WTC11 (cell line): Measurements from ENCODE around the gene ARSB. TPM values are rescaled to one million over a fixed set of nuclear protein-coding genes. Genes with fewer than 3 reads are reported as not detected.

ENCODE experiments used
- ATAC-seq: fragments of 200-7000 bp; cut with Tn5 transposase; 2 replicates; pipeline ENCODE4 v1.10.0; 2021; ENCODE audit warnings: mild to moderate bottlenecking, moderate library complexity
- CTCF ChIA-PET: fragments of 300-600 bp; sonication (Branson Sonifier 250); formaldehyde crosslinking; loops from one replicate; lab custom pipeline; 2021; ENCODE audit warnings: antibody characterized with exemption; lab: Charles Lee
- POLR2A ChIA-PET: fragments of 350-600 bp; sonication (Branson Sonifier 250); formaldehyde crosslinking; loops from one replicate; lab custom pipeline; 2021; ENCODE audit warnings: antibody characterized with exemption; lab: Charles Lee
- DNase-seq: peaks from one replicate; pipeline ENCODE4 v3.0.0; 2021; ENCODE audit warnings: low spot score
- H3K27ac Mint-ChIP-seq: 2 replicates; pipeline ENCODE4 v1.8.0; 2021; ENCODE audit warnings: mixed read lengths
- H3K27me3 Mint-ChIP-seq: 2 replicates; pipeline ENCODE4 v1.8.0; 2021; ENCODE audit warnings: low read depth, mild to moderate bottlenecking, moderate library complexity, mixed read lengths
- H3K36me3 Mint-ChIP-seq: 2 replicates; pipeline ENCODE4 v1.8.0; 2021; ENCODE audit warnings: mixed read lengths
- H3K4me1 Mint-ChIP-seq: 2 replicates; pipeline ENCODE4 v1.8.0; 2022; ENCODE audit warnings: mixed read lengths
- H3K4me3 Mint-ChIP-seq: 2 replicates; pipeline ENCODE4 v1.8.0; 2021; ENCODE audit warnings: mild to moderate bottlenecking, moderate library complexity, mixed read lengths
- H3K9me3 Mint-ChIP-seq: 2 replicates; pipeline ENCODE4 v1.8.0; 2021; ENCODE audit warnings: mixed read lengths
- EMX1 ChIP-seq: fragments of 250-450 bp; sonication (Bioruptor Pico); IDR thresholded peaks from 2 replicates; pipeline ENCODE4 v1.8.0; 2021; ENCODE audit warnings: mild to moderate bottlenecking
- JAZF1 ChIP-seq: fragments of 250-450 bp; sonication (Bioruptor Pico); IDR thresholded peaks from 2 replicates; pipeline ENCODE4 v1.9.0; 2021; ENCODE audit warnings: moderate library complexity, mild to moderate bottlenecking, inconsistent platforms
- KAT7 ChIP-seq: sonication (generic); formaldehyde crosslinking; IDR thresholded peaks from 2 replicates; pipeline ENCODE4 v1.8.1; 2023; ENCODE audit warnings: missing genetic modification reagents, mild to moderate bottlenecking, borderline replicate concordance
- MYBL2 ChIP-seq: sonication (generic); formaldehyde crosslinking; IDR thresholded peaks from 2 replicates; pipeline ENCODE4 v1.8.1; 2023; ENCODE audit warnings: mild to moderate bottlenecking, moderate library complexity, missing genetic modification reagents
- NFATC4 ChIP-seq: fragments of 250-450 bp; sonication (Bioruptor Pico); IDR thresholded peaks from 2 replicates; pipeline ENCODE4 v1.9.0; 2021; ENCODE audit warnings: mild to moderate bottlenecking
- NFE2L1 ChIP-seq: sonication (generic); formaldehyde crosslinking; IDR thresholded peaks from 2 replicates; pipeline ENCODE4 v1.8.1; 2023; ENCODE audit warnings: missing genetic modification reagents
- PRRX2 ChIP-seq: fragments of 250-450 bp; sonication (Bioruptor Pico); IDR thresholded peaks from 2 replicates; pipeline ENCODE4 v1.8.0; 2021; ENCODE audit warnings: mild to moderate bottlenecking
- SMAD4 ChIP-seq: sonication (generic); formaldehyde crosslinking; IDR thresholded peaks from 2 replicates; pipeline ENCODE4 v1.8.0; 2022; ENCODE audit warnings: mild to moderate bottlenecking, missing genetic modification reagents
- ZBTB21 ChIP-seq: sonication (generic); formaldehyde crosslinking; IDR thresholded peaks from 2 replicates; pipeline ENCODE4 v1.8.1; 2023; ENCODE audit warnings: mild to moderate bottlenecking, missing genetic modification reagents, borderline replicate concordance
- ZNF396 ChIP-seq: fragments of 250-450 bp; sonication (Bioruptor Pico); IDR thresholded peaks from 2 replicates; pipeline ENCODE4 v1.8.0; 2021; ENCODE audit warnings: mild to moderate bottlenecking, moderate library complexity, borderline replicate concordance
- ZNF423 ChIP-seq: fragments of 250-450 bp; sonication (Bioruptor Pico); IDR thresholded peaks from 2 replicates; pipeline ENCODE4 v2.1.2; 2022; ENCODE audit warnings: mild to moderate bottlenecking, moderate library complexity
- total RNA-seq: library from RNA; stranded (reverse); gene quantifications from 3 replicates; pipeline ENCODE4 v1.2.3, GENCODE V29; 2021
- TF ChIP-seq, protein P1 (sequence below): sonication (generic); formaldehyde crosslinking; IDR thresholded peaks from 2 replicates; pipeline ENCODE4 v1.8.1; 2023; ENCODE audit warnings: mild to moderate bottlenecking, missing genetic modification reagents
- TF ChIP-seq, protein P2 (sequence below): fragments of 250-450 bp; sonication (Bioruptor Pico); IDR thresholded peaks from 2 replicates; pipeline ENCODE4 v1.8.0; 2021; ENCODE audit warnings: mild to moderate bottlenecking
- TF ChIP-seq, protein P3 (sequence below): sonication (generic); formaldehyde crosslinking; IDR thresholded peaks from 2 replicates; pipeline ENCODE4 v1.8.1; 2022; ENCODE audit warnings: missing genetic modification reagents, borderline replicate concordance
- TF ChIP-seq, protein P4 (sequence below): sonication (generic); formaldehyde crosslinking; IDR thresholded peaks from 2 replicates; pipeline ENCODE4 v1.8.1; 2022; ENCODE audit warnings: low read depth, mild to moderate bottlenecking, moderate library complexity, missing genetic modification reagents, borderline replicate concordance
- TF ChIP-seq, protein P5 (sequence below): sonication (generic); formaldehyde crosslinking; IDR thresholded peaks from 2 replicates; pipeline ENCODE4 v1.8.0; 2022; ENCODE audit warnings: mild to moderate bottlenecking, missing genetic modification reagents
- TF ChIP-seq, protein P6 (sequence below): sonication (generic); formaldehyde crosslinking; conservative IDR thresholded peaks from 2 replicates; pipeline ENCODE4 v1.8.1; 2022; ENCODE audit warnings: mild to moderate bottlenecking, missing genetic modification reagents
- TF ChIP-seq, protein P7 (sequence below): sonication (generic); formaldehyde crosslinking; IDR thresholded peaks from 2 replicates; pipeline ENCODE4 v1.8.1; 2023; ENCODE audit warnings: mild to moderate bottlenecking, missing genetic modification reagents, moderate library complexity
- TF ChIP-seq, protein P8 (sequence below): fragments of 250-450 bp; sonication (Bioruptor Pico); IDR thresholded peaks from 2 replicates; pipeline ENCODE4 v1.9.0; 2021; ENCODE audit warnings: moderate library complexity, mild to moderate bottlenecking, inconsistent platforms, borderline replicate concordance

Gene ARSB
- total RNA-seq, 1 experiment from 2014 or later, result 9.7 TPM

DNA sequence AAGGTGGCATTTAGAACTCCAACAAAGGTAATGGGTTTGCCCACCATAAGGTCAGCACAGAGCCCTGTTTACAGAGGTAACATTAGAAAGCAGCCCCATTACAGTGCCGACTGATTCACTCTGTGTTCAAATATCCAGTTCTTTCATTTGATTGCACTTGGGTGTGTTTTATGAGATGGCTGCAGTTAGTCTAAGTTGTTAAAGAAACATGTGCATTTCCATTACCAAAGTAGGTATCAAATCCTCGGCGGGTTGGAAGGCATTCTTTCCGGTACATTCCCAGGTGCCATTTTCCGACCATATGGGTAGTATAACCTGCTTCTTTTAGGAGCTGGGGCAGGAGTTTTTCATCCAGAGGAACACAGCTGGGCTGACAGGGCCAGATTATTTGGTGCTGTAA is 16.3 kb downstream of the ARSB start:
- no peak overlapping the region for H3K27ac Mint-ChIP-seq
- H3K9me3 Mint-ChIP-seq, result no peaks in the 10 kb centered on the region
- H3K4me3 Mint-ChIP-seq, result no peak overlapping the region
- no peaks in the 10 kb centered on the region for H3K27me3 Mint-ChIP-seq
- no peaks in the 10 kb centered on the region for H3K36me3 Mint-ChIP-seq
- no peak for DNase-seq
- TF ChIP-seq, protein P1, sequence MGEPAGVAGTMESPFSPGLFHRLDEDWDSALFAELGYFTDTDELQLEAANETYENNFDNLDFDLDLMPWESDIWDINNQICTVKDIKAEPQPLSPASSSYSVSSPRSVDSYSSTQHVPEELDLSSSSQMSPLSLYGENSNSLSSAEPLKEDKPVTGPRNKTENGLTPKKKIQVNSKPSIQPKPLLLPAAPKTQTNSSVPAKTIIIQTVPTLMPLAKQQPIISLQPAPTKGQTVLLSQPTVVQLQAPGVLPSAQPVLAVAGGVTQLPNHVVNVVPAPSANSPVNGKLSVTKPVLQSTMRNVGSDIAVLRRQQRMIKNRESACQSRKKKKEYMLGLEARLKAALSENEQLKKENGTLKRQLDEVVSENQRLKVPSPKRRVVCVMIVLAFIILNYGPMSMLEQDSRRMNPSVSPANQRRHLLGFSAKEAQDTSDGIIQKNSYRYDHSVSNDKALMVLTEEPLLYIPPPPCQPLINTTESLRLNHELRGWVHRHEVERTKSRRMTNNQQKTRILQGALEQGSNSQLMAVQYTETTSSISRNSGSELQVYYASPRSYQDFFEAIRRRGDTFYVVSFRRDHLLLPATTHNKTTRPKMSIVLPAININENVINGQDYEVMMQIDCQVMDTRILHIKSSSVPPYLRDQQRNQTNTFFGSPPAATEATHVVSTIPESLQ (CRISPR knock-in tag), result no peak
- TF ChIP-seq, protein P2, sequence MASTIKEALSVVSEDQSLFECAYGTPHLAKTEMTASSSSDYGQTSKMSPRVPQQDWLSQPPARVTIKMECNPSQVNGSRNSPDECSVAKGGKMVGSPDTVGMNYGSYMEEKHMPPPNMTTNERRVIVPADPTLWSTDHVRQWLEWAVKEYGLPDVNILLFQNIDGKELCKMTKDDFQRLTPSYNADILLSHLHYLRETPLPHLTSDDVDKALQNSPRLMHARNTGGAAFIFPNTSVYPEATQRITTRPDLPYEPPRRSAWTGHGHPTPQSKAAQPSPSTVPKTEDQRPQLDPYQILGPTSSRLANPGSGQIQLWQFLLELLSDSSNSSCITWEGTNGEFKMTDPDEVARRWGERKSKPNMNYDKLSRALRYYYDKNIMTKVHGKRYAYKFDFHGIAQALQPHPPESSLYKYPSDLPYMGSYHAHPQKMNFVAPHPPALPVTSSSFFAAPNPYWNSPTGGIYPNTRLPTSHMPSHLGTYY (CRISPR knock-in tag), result no peak
- TF ChIP-seq, protein P3, sequence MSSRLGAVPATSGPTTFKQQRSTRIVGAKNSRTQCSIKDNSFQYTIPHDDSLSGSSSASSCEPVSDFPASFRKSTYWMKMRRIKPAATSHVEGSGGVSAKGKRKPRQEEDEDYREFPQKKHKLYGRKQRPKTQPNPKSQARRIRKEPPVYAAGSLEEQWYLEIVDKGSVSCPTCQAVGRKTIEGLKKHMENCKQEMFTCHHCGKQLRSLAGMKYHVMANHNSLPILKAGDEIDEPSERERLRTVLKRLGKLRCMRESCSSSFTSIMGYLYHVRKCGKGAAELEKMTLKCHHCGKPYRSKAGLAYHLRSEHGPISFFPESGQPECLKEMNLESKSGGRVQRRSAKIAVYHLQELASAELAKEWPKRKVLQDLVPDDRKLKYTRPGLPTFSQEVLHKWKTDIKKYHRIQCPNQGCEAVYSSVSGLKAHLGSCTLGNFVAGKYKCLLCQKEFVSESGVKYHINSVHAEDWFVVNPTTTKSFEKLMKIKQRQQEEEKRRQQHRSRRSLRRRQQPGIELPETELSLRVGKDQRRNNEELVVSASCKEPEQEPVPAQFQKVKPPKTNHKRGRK (CRISPR knock-in tag), result no peak
- TF ChIP-seq MYBL2 (no peak), NFATC4 (CRISPR knock-in tag) (no peak), SMAD4 (CRISPR knock-in tag) (no peak), ZBTB21 (CRISPR knock-in tag) (no peak), JAZF1 (CRISPR knock-in tag) (no peak), EMX1 (CRISPR knock-in tag) (no peak), KAT7 (CRISPR knock-in tag) (no peak), ZNF423 (CRISPR knock-in tag) (no peak), ZNF396 (no peak), NFE2L1 (CRISPR knock-in tag) (no peak), PRRX2 (no peak)
- TF ChIP-seq, protein P4, sequence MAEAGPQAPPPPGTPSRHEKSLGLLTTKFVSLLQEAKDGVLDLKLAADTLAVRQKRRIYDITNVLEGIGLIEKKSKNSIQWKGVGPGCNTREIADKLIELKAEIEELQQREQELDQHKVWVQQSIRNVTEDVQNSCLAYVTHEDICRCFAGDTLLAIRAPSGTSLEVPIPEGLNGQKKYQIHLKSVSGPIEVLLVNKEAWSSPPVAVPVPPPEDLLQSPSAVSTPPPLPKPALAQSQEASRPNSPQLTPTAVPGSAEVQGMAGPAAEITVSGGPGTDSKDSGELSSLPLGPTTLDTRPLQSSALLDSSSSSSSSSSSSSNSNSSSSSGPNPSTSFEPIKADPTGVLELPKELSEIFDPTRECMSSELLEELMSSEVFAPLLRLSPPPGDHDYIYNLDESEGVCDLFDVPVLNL (CRISPR knock-in tag), result no peak
- TF ChIP-seq, protein P5, sequence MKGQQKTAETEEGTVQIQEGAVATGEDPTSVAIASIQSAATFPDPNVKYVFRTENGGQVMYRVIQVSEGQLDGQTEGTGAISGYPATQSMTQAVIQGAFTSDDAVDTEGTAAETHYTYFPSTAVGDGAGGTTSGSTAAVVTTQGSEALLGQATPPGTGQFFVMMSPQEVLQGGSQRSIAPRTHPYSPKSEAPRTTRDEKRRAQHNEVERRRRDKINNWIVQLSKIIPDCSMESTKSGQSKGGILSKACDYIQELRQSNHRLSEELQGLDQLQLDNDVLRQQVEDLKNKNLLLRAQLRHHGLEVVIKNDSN (CRISPR knock-in tag), result no peak
- TF ChIP-seq, protein P6, sequence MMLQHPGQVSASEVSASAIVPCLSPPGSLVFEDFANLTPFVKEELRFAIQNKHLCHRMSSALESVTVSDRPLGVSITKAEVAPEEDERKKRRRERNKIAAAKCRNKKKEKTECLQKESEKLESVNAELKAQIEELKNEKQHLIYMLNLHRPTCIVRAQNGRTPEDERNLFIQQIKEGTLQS (CRISPR knock-in tag), result no peak
- TF ChIP-seq, protein P7, sequence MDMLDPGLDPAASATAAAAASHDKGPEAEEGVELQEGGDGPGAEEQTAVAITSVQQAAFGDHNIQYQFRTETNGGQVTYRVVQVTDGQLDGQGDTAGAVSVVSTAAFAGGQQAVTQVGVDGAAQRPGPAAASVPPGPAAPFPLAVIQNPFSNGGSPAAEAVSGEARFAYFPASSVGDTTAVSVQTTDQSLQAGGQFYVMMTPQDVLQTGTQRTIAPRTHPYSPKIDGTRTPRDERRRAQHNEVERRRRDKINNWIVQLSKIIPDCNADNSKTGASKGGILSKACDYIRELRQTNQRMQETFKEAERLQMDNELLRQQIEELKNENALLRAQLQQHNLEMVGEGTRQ (CRISPR knock-in tag), result no peak
- CTCF ChIA-PET, result no interaction called here
- H3K4me1 Mint-ChIP-seq, result peaks cover 5% of the 10 kb centered on the region
- POLR2A ChIA-PET, result no interaction called here
- no peak for ATAC-seq

DNA sequence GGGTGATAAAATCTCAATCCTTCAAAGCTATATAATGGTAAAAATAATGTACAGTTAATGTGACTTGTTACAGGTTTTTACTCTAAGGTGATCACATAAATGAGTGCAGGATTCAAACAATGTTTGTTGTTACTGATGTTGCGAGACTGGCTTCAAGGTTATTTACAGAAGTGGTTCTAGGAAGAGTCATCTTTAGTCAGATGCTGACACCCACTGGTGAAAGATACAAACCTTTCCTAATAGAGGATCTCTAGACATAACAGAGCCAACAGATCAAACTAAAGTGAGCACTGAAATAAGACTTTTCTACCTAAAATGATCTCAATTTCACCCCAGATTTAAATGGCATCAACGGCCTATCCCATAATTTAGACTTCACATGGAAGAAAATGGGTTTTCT is 20.2 kb downstream of the ARSB start:
- no peaks in the 10 kb centered on the region for H3K36me3 Mint-ChIP-seq
- no peak overlapping the region for H3K27ac Mint-ChIP-seq
- no peaks in the 10 kb centered on the region for H3K4me1 Mint-ChIP-seq
- H3K27me3 Mint-ChIP-seq, result no peaks in the 10 kb centered on the region
- no peak overlapping the region for H3K4me3 Mint-ChIP-seq
- 0 out of 2 replicates have a peak, but pooled peaks have one; percentile 53 for ATAC-seq
- TF ChIP-seq, protein P8, sequence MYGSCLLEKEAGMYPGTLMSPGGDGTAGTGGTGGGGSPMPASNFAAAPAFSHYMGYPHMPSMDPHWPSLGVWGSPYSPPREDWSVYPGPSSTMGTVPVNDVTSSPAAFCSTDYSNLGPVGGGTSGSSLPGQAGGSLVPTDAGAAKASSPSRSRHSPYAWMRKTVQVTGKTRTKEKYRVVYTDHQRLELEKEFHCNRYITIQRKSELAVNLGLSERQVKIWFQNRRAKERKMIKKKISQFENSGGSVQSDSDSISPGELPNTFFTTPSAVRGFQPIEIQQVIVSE (CRISPR knock-in tag), result no peak
- TF ChIP-seq, all 79 proteins: peak for 0
- ChIA-PET CTCF (interaction anchor here (0.6 to 2.5 kb wide), 3 partner anchors 65 to 199 kb away, joined by 4 to 34 read pairs (median 5); no protein-coding TSS in a partner anchor), POLR2A (no interaction called here)
- no peaks in the 10 kb centered on the region for H3K9me3 Mint-ChIP-seq
- DNase-seq, result no peak
